ENCODE results near the gene TTLL5. TPM values are rescaled to one million over a fixed set of nuclear protein-coding genes. Genes with fewer than 3 reads are reported as not detected.

Gene TTLL5
- total and polyA plus RNA-seq, 7 donors, result 4.8 to 36.6 (median 17.9) TPM

- TF ChIP-seq, protein P1, sequence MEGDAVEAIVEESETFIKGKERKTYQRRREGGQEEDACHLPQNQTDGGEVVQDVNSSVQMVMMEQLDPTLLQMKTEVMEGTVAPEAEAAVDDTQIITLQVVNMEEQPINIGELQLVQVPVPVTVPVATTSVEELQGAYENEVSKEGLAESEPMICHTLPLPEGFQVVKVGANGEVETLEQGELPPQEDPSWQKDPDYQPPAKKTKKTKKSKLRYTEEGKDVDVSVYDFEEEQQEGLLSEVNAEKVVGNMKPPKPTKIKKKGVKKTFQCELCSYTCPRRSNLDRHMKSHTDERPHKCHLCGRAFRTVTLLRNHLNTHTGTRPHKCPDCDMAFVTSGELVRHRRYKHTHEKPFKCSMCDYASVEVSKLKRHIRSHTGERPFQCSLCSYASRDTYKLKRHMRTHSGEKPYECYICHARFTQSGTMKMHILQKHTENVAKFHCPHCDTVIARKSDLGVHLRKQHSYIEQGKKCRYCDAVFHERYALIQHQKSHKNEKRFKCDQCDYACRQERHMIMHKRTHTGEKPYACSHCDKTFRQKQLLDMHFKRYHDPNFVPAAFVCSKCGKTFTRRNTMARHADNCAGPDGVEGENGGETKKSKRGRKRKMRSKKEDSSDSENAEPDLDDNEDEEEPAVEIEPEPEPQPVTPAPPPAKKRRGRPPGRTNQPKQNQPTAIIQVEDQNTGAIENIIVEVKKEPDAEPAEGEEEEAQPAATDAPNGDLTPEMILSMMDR (IDR thresholded peaks at IDR 0.05), result no peak
- TF ChIP-seq POLR2AphosphoS5 (IDR thresholded peaks at IDR 0.05) (no peak), EP300 (IDR thresholded peaks at IDR 0.05) (no peak), POLR2A (IDR thresholded peaks at IDR 0.05) (no peak)
- WGBS, 2 donors, result 47 to 70% methylated on average over 4 of the region's 4 CpGs
- no peaks in the 10 kb centered on the region for H3K9me3 ChIP-seq
- H3K4me1 ChIP-seq, result no peaks in the 10 kb centered on the region
- H3K27me3 ChIP-seq, result no peaks in the 10 kb centered on the region
- no peak overlapping the region for H3K4me3 ChIP-seq
- DNase-seq, result no peak
- no peaks in the 10 kb centered on the region for H3K36me3 ChIP-seq
- intact Hi-C loops (cut with DNase I), result no loop called here
- H3K27ac ChIP-seq, result peak overlapping the region in 1 of 4 donors; percentile 14
Measured at GRCh38 chr14:75627406-75627805, 33.6 kb upstream of the TTLL5 start.

DNA sequence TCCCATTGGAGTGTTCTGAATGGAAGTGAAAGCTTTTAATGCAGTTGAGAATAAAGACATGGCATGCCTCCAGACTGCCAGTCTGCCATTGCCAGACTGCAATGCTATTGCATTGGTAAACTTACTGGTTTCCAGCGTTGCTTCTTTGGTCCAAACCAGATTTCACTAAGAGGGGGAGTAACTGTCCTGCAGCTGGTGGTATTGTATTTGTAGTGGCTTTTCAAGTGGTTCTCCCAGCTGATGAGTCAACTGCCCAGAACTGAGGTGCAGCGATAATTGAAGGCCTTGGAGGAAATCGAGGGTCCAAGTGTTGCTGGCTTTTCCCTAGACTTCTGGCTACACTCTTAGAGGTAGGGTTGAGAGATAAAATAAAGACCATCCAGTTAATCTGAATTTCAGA lies 32.2 kb upstream of the TTLL5 start:
- no peaks in the 10 kb centered on the region for H3K9me3 ChIP-seq
- H3K27ac ChIP-seq, result no peak overlapping the region
- no peaks in the 10 kb centered on the region for H3K27me3 ChIP-seq
- no peak overlapping the region for H3K4me3 ChIP-seq
- TF ChIP-seq POLR2AphosphoS5 (IDR thresholded peaks at IDR 0.05) (no peak), EP300 (IDR thresholded peaks at IDR 0.05) (no peak)
- TF ChIP-seq, protein P1 (IDR thresholded peaks at IDR 0.05), result no peak
- WGBS, 2 donors, result 91 to 93% methylated on average over 3 of the region's 3 CpGs
- DNase-seq, result no peak
- intact Hi-C loops (cut with DNase I), result no loop called here
- H3K36me3 ChIP-seq, result no peaks in the 10 kb centered on the region
- no peaks in the 10 kb centered on the region for H3K4me1 ChIP-seq

DNA sequence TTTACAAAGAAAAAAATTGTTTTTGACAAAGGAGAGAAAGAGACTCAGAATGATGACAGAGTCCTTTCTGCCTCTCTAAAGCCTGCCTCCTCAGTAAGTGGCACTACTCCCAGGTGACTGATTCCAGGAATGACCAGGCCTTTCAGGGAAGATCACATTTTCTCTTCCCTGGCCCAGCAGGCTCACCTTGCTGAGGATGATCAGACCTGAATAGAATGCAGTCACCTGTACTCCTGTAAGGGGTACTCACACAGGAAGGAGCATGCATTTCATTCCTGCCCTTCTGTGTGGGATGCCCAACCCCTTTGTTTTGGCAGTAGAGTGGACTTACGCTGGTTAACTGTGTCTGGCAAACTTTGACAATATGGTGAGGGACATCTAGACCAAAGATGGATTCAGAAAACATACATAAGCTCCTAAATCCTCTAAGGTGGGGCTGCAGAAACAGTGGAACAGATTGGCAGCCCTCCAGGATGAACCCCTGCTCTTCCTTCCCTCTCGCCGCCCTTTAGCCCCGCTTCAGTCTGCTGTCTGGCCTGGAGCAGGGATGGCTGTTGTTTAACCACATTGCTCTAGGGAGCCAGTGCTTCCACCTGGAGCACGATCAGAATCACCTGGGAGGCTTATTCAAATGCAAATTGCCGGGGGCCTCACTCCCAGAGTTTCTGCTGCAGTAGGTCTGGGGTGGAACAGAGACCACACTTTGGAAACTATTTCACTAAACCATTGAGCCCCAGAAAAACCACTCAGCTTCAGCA lies 30.2 kb upstream of the TTLL5 start:
- WGBS, 2 donors, result 80 to 88% methylated on average over 6 of the region's 6 CpGs
- TF ChIP-seq POLR2A (IDR thresholded peaks at IDR 0.05) (no peak), POLR2AphosphoS5 (IDR thresholded peaks at IDR 0.05) (no peak), EP300 (IDR thresholded peaks at IDR 0.05) (no peak)
- TF ChIP-seq, protein P1 (IDR thresholded peaks at IDR 0.05), result no peak

GRCh38 chr14:75631453-75631831 lies 29.6 kb upstream of the TTLL5 start:
- intact Hi-C loops (cut with DNase I), result no loop called here
- Histone ChIP-seq H3K4me3 (no peak overlapping the region), H3K27ac (no peak overlapping the region), H3K36me3 (no peaks in the 10 kb centered on the region), H3K9me3 (no peaks in the 10 kb centered on the region), H3K27me3 (no peaks in the 10 kb centered on the region), H3K4me1 (no peaks in the 10 kb centered on the region)
- TF ChIP-seq POLR2A (IDR thresholded peaks at IDR 0.05) (no peak), EP300 (IDR thresholded peaks at IDR 0.05) (no peak), POLR2AphosphoS5 (IDR thresholded peaks at IDR 0.05) (no peak)
- TF ChIP-seq, protein P1 (IDR thresholded peaks at IDR 0.05), result no peak
- DNase-seq, result no peak
- 90 to 92% methylated on average over 5 of the region's 5 CpGs for WGBS, 2 donors

More for the DNA sequence above, 30.2 kb upstream of the TTLL5 start:
- H3K36me3 ChIP-seq, result no peaks in the 10 kb centered on the region
- no peaks in the 10 kb centered on the region for H3K9me3 ChIP-seq
- no peaks in the 10 kb centered on the region for H3K4me1 ChIP-seq
- DNase-seq, result no peak
- H3K27me3 ChIP-seq, result no peaks in the 10 kb centered on the region
- intact Hi-C loops (cut with DNase I), result no loop called here
- H3K27ac ChIP-seq, result no peak overlapping the region
- H3K4me3 ChIP-seq, result no peak overlapping the region

- intact Hi-C loops (cut with DNase I), result no loop called here
- H3K36me3 ChIP-seq, result no peaks in the 10 kb centered on the region
- 89 to 93% methylated on average over 5 of the region's 5 CpGs for WGBS, 2 donors
Measured at GRCh38 chr14:75634848-75635247, 26.2 kb upstream of the TTLL5 start.

More at GRCh38 chr14:75634848-75635247, 26.2 kb upstream of the TTLL5 start:
- no peak for DNase-seq
- TF ChIP-seq POLR2A (IDR thresholded peaks at IDR 0.05) (no peak), POLR2AphosphoS5 (IDR thresholded peaks at IDR 0.05) (no peak), EP300 (IDR thresholded peaks at IDR 0.05) (no peak)
- TF ChIP-seq, protein P1 (IDR thresholded peaks at IDR 0.05), result no peak
- Histone ChIP-seq H3K4me1 (no peaks in the 10 kb centered on the region), H3K27me3 (no peaks in the 10 kb centered on the region), H3K9me3 (no peaks in the 10 kb centered on the region), H3K27ac (no peak overlapping the region), H3K4me3 (no peak overlapping the region)
